HEK293 (cell line): ENCODE results near the gene HOXA4.

ENCODE experiments used
- CTCF ChIA-PET: fragments of 350-600 bp; formaldehyde crosslinking; extraction: SDS; loops from one replicate; lab custom pipeline; 2021; ENCODE audit warnings: antibody characterized with exemption; lab: Yijun Ruan, JAX
- POLR2A ChIA-PET: fragments of 300-600 bp; formaldehyde crosslinking; extraction: SDS; loops from one replicate; lab custom pipeline; 2020; ENCODE audit warnings: antibody characterized with exemption, inconsistent platforms; lab: Yijun Ruan, JAX
- H3K27ac ChIP-seq: fragments of 200-500 bp; sonication (Bioruptor generic); 2 replicates; pipeline ENCODE4 v1.5.1; 2014; ENCODE audit warnings: low read depth, low read length, control low read depth, inconsistent platforms; ENCODE audit errors: extremely low read depth
- H3K36me3 ChIP-seq, 2 experiments: fragments of 200-500 bp in 1 of 2; sonication (Bioruptor generic) in 1 of 2; 1 replicate in 1 of 2; 2 replicates in 1 of 2; pipeline ENCODE4 v1.5.1; 2014 to 2017; ENCODE audit warnings: inconsistent platforms in 2 of 2, low read length in 2 of 2; ENCODE audit not compliant: control insufficient read depth in 2 of 2, insufficient read depth in 1 of 2
- H3K4me1 ChIP-seq: fragments of 200-500 bp; sonication (Bioruptor generic); 2 replicates; pipeline ENCODE4 v1.5.1; 2014; ENCODE audit warnings: mild to moderate bottlenecking, low read length, inconsistent platforms; ENCODE audit not compliant: control insufficient read depth, insufficient read depth
- H3K4me3 ChIP-seq: 2 replicates; pipeline ENCODE4 v1.5.1; 2011; ENCODE audit warnings: low read depth, mild to moderate bottlenecking, control low read depth, low read length, moderate library complexity
- H3K9me3 ChIP-seq: fragments of 200-500 bp; sonication (Bioruptor generic); 2 replicates; pipeline ENCODE4 v1.5.1; 2014; ENCODE audit warnings: low read depth, low read length, inconsistent platforms; ENCODE audit not compliant: control insufficient read depth, insufficient read depth
- BCL11A ChIP-seq: fragments of 450-650 bp; formaldehyde crosslinking; IDR thresholded peaks from 2 replicates; pipeline ENCODE4 v1.5.1; 2016; ENCODE audit warnings: low read depth, missing biosample characterization, missing genetic modification characterization
- GFI1B ChIP-seq: fragments of 450-650 bp; formaldehyde crosslinking; IDR thresholded peaks from 2 replicates; pipeline ENCODE4 v1.5.1; 2016; ENCODE audit warnings: missing biosample characterization, missing genetic modification characterization
- GLIS1 ChIP-seq: fragments of 450-650 bp; formaldehyde crosslinking; IDR thresholded peaks from 2 replicates; pipeline ENCODE4 v1.5.1; 2016; ENCODE audit warnings: missing biosample characterization, missing genetic modification characterization
- YY1 ChIP-seq: fragments of 450-650 bp; formaldehyde crosslinking; IDR thresholded peaks from 2 replicates; pipeline ENCODE4 v1.5.1; 2018; ENCODE audit warnings: missing biosample characterization, missing genetic modification characterization
- ZBTB8A ChIP-seq: fragments of 450-650 bp; formaldehyde crosslinking; IDR thresholded peaks from 2 replicates; pipeline ENCODE4 v1.5.1; 2016; ENCODE audit warnings: missing biosample characterization, missing genetic modification characterization
- ZNF157 ChIP-seq: fragments of 450-650 bp; formaldehyde crosslinking; IDR thresholded peaks from 2 replicates; pipeline ENCODE4 v1.5.1; 2016; ENCODE audit warnings: missing biosample characterization, missing genetic modification characterization
- ZNF174 ChIP-seq: fragments of 450-650 bp; formaldehyde crosslinking; IDR thresholded peaks from 2 replicates; pipeline ENCODE4 v1.5.0; 2017; ENCODE audit warnings: missing biosample characterization, mild to moderate bottlenecking, missing genetic modification characterization
- ZNF302 ChIP-seq: fragments of 450-650 bp; formaldehyde crosslinking; IDR thresholded peaks from 2 replicates; pipeline ENCODE4 v1.5.1; 2016; ENCODE audit warnings: missing biosample characterization, missing genetic modification characterization, low read depth
- ZNF350 ChIP-seq: fragments of 450-650 bp; formaldehyde crosslinking; IDR thresholded peaks from 2 replicates; pipeline ENCODE4 v1.5.0; 2017; ENCODE audit warnings: missing biosample characterization, mild to moderate bottlenecking, missing genetic modification characterization
- ZNF426 ChIP-seq: fragments of 450-650 bp; formaldehyde crosslinking; IDR thresholded peaks from 2 replicates; pipeline ENCODE4 v1.5.1; 2017; ENCODE audit warnings: missing biosample characterization, missing genetic modification characterization, mild to moderate bottlenecking, inconsistent platforms, moderate library complexity
- ZNF473 ChIP-seq: fragments of 450-650 bp; formaldehyde crosslinking; IDR thresholded peaks from 2 replicates; pipeline ENCODE4 v1.5.1; 2017; ENCODE audit warnings: missing biosample characterization, missing genetic modification characterization
- ZNF48 ChIP-seq: fragments of 450-650 bp; formaldehyde crosslinking; IDR thresholded peaks from 2 replicates; pipeline ENCODE4 v1.5.1; 2016; ENCODE audit warnings: missing biosample characterization, missing genetic modification characterization
- ZNF488 ChIP-seq: fragments of 450-650 bp; formaldehyde crosslinking; IDR thresholded peaks from 2 replicates; pipeline ENCODE4 v1.5.1; 2016; ENCODE audit warnings: missing biosample characterization, missing genetic modification characterization
- ZNF549 ChIP-seq: fragments of 450-650 bp; IDR thresholded peaks from 2 replicates; pipeline ENCODE4 v1.5.1; 2018; ENCODE audit warnings: missing biosample characterization, missing genetic modification characterization, mild to moderate bottlenecking, inconsistent platforms, moderate library complexity
- ZNF639 ChIP-seq: fragments of 450-650 bp; formaldehyde crosslinking; IDR thresholded peaks from 2 replicates; pipeline ENCODE4 v1.5.1; 2016; ENCODE audit warnings: missing biosample characterization, missing genetic modification characterization
- ZNF76 ChIP-seq: fragments of 450-650 bp; formaldehyde crosslinking; IDR thresholded peaks from 2 replicates; pipeline ENCODE4; 2016; ENCODE audit warnings: low read depth, missing biosample characterization, missing genetic modification characterization, borderline replicate concordance
- ZXDB ChIP-seq: fragments of 450-650 bp; formaldehyde crosslinking; IDR thresholded peaks from 2 replicates; pipeline ENCODE4 v1.5.1; 2016; ENCODE audit warnings: missing biosample characterization, missing genetic modification characterization
- TF ChIP-seq, protein P1 (sequence below): fragments of 450-650 bp; formaldehyde crosslinking; IDR thresholded peaks from 2 replicates; pipeline ENCODE4 v1.5.1; 2016; ENCODE audit warnings: missing biosample characterization, missing genetic modification characterization
- TF ChIP-seq, protein P2 (sequence below): fragments of 450-650 bp; formaldehyde crosslinking; IDR thresholded peaks from 2 replicates; pipeline ENCODE4 v1.5.1; 2016; ENCODE audit warnings: missing biosample characterization, missing genetic modification characterization, borderline replicate concordance
- TF ChIP-seq, protein P3 (sequence below): fragments of 450-650 bp; formaldehyde crosslinking; IDR thresholded peaks from 2 replicates; pipeline ENCODE4 v1.5.1; 2016; ENCODE audit warnings: missing biosample characterization, missing genetic modification characterization

The HOXA4 gene

GRCh38 chr7:27088002-27088922, 42.3 kb downstream of the HOXA4 start:
- no peak for TF ChIP-seq GLIS1 (tag by site-specific recombination)
- no peak for TF ChIP-seq ZNF48 (tag by site-specific recombination)
- TF ChIP-seq, protein P1, sequence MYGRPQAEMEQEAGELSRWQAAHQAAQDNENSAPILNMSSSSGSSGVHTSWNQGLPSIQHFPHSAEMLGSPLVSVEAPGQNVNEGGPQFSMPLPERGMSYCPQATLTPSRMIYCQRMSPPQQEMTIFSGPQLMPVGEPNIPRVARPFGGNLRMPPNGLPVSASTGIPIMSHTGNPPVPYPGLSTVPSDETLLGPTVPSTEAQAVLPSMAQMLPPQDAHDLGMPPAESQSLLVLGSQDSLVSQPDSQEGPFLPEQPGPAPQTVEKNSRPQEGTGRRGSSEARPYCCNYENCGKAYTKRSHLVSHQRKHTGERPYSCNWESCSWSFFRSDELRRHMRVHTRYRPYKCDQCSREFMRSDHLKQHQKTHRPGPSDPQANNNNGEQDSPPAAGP (tag by site-specific recombination): no peak
- no peak for TF ChIP-seq ZNF488
- no peak for TF ChIP-seq ZNF473
- no peak for TF ChIP-seq ZNF157 (tag by site-specific recombination)
- TF ChIP-seq ZNF76 (tag by site-specific recombination): no peak
- TF ChIP-seq BCL11A (tag by site-specific recombination): no peak
- no peak for TF ChIP-seq ZNF302
- no peak for TF ChIP-seq ZXDB
- TF ChIP-seq ZBTB8A (tag by site-specific recombination): no peak
- no peak for TF ChIP-seq ZNF639
- no peak for TF ChIP-seq ZNF549
- TF ChIP-seq ZNF174 (tag by site-specific recombination): no peak
- TF ChIP-seq, protein P2, sequence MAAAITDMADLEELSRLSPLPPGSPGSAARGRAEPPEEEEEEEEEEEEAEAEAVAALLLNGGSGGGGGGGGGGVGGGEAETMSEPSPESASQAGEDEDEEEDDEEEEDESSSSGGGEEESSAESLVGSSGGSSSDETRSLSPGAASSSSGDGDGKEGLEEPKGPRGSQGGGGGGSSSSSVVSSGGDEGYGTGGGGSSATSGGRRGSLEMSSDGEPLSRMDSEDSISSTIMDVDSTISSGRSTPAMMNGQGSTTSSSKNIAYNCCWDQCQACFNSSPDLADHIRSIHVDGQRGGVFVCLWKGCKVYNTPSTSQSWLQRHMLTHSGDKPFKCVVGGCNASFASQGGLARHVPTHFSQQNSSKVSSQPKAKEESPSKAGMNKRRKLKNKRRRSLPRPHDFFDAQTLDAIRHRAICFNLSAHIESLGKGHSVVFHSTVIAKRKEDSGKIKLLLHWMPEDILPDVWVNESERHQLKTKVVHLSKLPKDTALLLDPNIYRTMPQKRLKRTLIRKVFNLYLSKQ (tag by site-specific recombination): no peak
- no peak for TF ChIP-seq GFI1B
- no peak for TF ChIP-seq YY1 (tag by site-specific recombination)
- TF ChIP-seq ZNF426 (tag by site-specific recombination): no peak
- TF ChIP-seq, protein P3, sequence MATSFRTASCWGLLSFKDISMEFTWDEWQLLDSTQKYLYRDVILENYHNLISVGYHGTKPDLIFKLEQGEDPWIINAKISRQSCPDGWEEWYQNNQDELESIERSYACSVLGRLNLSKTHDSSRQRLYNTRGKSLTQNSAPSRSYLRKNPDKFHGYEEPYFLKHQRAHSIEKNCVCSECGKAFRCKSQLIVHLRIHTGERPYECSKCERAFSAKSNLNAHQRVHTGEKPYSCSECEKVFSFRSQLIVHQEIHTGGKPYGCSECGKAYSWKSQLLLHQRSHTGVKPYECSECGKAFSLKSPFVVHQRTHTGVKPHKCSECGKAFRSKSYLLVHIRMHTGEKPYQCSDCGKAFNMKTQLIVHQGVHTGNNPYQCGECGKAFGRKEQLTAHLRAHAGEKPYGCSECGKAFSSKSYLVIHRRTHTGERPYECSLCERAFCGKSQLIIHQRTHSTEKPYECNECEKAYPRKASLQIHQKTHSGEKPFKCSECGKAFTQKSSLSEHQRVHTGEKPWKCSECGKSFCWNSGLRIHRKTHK: no peak
- TF ChIP-seq ZNF350 (tag by site-specific recombination): no peak
- POLR2A ChIA-PET: no interaction called here

More at GRCh38 chr7:27088002-27088922, 42.3 kb downstream of the HOXA4 start:
- Histone ChIP-seq H3K36me3 (no peaks in the 10 kb centered on the region), H3K4me3 (no peak overlapping the region), H3K27ac (no peak overlapping the region), H3K4me1 (peaks cover 27% of the 10 kb centered on the region), H3K9me3 (no peaks in the 10 kb centered on the region)
- CTCF ChIA-PET: no interaction called here
